ENCODE data around the gene URM1. TPM values are rescaled to one million over a fixed set of nuclear protein-coding genes. Genes with fewer than 3 reads are reported as not detected.

URM1 gene
- total RNA-seq, 1 donor from 2014 or later, result 26.6 TPM

DNA sequence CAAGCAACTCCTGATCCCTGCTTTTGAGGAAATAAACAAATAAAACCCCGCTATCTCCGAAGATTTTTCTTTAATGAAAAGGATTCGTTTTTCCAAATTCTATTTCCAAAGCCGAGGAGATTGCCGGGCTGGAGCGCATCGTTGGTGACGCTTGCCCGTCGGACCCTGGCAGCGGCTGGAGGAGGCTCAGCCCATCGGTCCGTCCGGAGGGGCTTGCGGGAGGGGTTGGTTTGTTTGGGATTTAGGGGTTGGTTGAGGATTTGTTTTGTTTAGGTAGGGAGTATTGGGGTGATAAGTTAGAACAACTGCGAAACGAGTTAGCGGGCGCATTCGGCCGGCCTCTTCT, 20.8 kb downstream of the URM1 start:
- Histone ChIP-seq H3K27me3 (ENCODE audit: control insufficient read depth in 3 of 3, insufficient read depth in 3 of 3, low read length in 3 of 3) (peaks cover 2 to 5% (median 3%) of the 10 kb centered on the region in 3 donors), H3K4me3 (ENCODE audit: low read length in 3 of 3) (no peak overlapping the region), H3K9me3 (ENCODE audit: control insufficient read depth in 3 of 3, low read length in 3 of 3) (no peaks in the 10 kb centered on the region), H3K36me3 (ENCODE audit: control insufficient read depth in 3 of 3, insufficient read depth in 3 of 3, low read length in 3 of 3) (peaks cover 26 to 44% (median 43%) of the 10 kb centered on the region in 3 donors), H3K4me1 (ENCODE audit: control insufficient read depth in 3 of 3, insufficient read depth in 3 of 3, low read length in 3 of 3) (peaks cover 2 to 6% (median 5%) of the 10 kb centered on the region in 3 donors), H3K27ac (ENCODE audit: low read depth, low read length) (no peak overlapping the region), H3K9ac (ENCODE audit: low read depth in 1 of 3, low read length in 3 of 3) (no peak overlapping the region)

DNA sequence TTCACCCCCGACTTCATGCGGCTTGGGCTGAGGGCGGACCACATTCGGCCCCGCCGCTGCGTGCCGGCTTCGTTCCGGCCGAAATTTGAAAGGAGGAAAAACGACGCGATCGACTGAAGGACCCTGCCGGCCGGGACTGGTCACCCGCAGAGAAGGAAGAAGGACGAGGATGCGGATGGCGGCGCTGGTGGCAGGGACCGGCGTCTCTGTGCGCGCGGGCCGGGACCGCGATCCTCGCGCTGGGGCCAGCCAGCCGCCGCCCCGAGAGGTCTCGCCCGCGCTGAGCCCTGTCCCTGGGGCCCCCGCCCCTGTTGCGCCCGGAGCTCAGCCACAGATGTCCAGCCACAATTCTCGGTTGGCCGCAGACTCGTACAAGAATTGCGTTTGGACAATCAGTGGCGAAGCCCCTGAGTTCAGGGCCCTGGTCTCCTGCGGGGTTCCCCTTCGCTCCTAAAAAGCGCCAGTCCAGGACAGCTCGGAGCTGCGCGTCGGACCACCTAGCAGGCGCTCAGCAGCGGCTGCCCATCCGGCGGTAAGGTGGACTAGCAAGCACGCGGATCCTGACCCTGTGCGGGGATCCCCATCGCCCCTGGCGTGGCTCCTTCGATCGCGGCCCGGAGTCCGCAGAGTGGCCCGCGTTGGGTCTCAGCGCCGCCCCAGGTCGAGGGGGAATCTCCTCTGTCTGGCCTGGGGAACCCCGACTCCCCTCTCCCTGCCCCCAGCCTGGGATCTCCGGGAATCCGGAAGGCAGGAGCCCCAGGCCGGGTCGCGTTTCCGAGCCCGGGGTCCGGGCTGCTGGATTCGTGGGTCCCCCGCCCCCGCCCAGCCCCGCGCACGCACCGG, 21.3 kb downstream of the URM1 start:
- Histone ChIP-seq H3K36me3 (ENCODE audit: control insufficient read depth in 3 of 3, insufficient read depth in 3 of 3, low read length in 3 of 3) (peaks cover 24 to 41% (median 38%) of the 10 kb centered on the region in 3 donors), H3K9me3 (ENCODE audit: control insufficient read depth in 3 of 3, low read length in 3 of 3) (no peaks in the 10 kb centered on the region), H3K27me3 (ENCODE audit: control insufficient read depth in 3 of 3, insufficient read depth in 3 of 3, low read length in 3 of 3) (peaks cover 2 to 9% (median 6%) of the 10 kb centered on the region in 3 donors), H3K27ac (ENCODE audit: low read depth, low read length) (no peak overlapping the region), H3K4me3 (ENCODE audit: low read length in 3 of 3) (no peak overlapping the region), H3K4me1 (ENCODE audit: control insufficient read depth in 3 of 3, insufficient read depth in 3 of 3, low read length in 3 of 3) (peaks cover 4 to 10% (median 8%) of the 10 kb centered on the region in 3 donors), H3K9ac (ENCODE audit: low read depth in 1 of 3, low read length in 3 of 3) (no peak overlapping the region)

GRCh38 chr9:128393145-128393775, 22.1 kb downstream of the URM1 start:
- peaks cover 2 to 12% (median 10%) of the 10 kb centered on the region in 3 donors for H3K27me3 ChIP-seq (ENCODE audit: control insufficient read depth in 3 of 3, insufficient read depth in 3 of 3, low read length in 3 of 3)
- no peak overlapping the region for H3K4me3 ChIP-seq (ENCODE audit: low read length in 3 of 3)
- H3K4me1 ChIP-seq (ENCODE audit: control insufficient read depth in 3 of 3, insufficient read depth in 3 of 3, low read length in 3 of 3), result peaks cover 4 to 12% (median 10%) of the 10 kb centered on the region in 3 donors
- peaks cover 17 to 34% (median 31%) of the 10 kb centered on the region in 3 donors for H3K36me3 ChIP-seq (ENCODE audit: control insufficient read depth in 3 of 3, insufficient read depth in 3 of 3, low read length in 3 of 3)
- H3K9ac ChIP-seq (ENCODE audit: low read depth in 1 of 3, low read length in 3 of 3), result no peak overlapping the region
- no peaks in the 10 kb centered on the region for H3K9me3 ChIP-seq (ENCODE audit: control insufficient read depth in 3 of 3, low read length in 3 of 3)
- H3K27ac ChIP-seq (ENCODE audit: low read depth, low read length), result no peak overlapping the region

DNA sequence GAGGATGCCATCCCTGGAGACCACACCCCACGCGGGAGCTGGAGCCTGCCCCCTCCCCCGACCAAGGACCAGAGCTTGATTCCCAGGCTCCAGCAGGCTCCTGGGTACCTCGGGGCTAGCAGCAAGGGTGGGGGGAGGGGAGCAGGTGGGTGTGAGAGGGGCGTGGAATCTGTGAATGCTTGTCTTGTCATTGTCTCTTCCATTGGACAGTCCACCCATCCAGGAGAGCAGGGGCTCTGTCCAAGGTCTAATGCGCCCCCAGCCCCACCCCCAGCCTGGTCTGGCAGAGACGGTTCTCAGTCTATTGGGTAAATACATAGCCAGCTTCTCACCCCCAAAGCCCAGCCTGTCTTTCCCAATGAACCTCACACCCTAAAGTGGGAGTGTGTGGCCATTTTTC, 22.8 kb downstream of the URM1 start:
- Histone ChIP-seq H3K27ac (ENCODE audit: low read depth, low read length) (no peak overlapping the region), H3K4me1 (ENCODE audit: control insufficient read depth in 3 of 3, insufficient read depth in 3 of 3, low read length in 3 of 3) (peaks cover 4 to 12% (median 10%) of the 10 kb centered on the region in 3 donors), H3K9me3 (ENCODE audit: control insufficient read depth in 3 of 3, low read length in 3 of 3) (no peaks in the 10 kb centered on the region), H3K36me3 (ENCODE audit: control insufficient read depth in 3 of 3, insufficient read depth in 3 of 3, low read length in 3 of 3) (peaks cover 10 to 27% (median 24%) of the 10 kb centered on the region in 3 donors), H3K27me3 (ENCODE audit: control insufficient read depth in 3 of 3, insufficient read depth in 3 of 3, low read length in 3 of 3) (peaks cover 2 to 12% (median 11%) of the 10 kb centered on the region in 3 donors), H3K9ac (ENCODE audit: low read depth in 1 of 3, low read length in 3 of 3) (no peak overlapping the region), H3K4me3 (ENCODE audit: low read length in 3 of 3) (no peak overlapping the region)

GRCh38 chr9:128394379-128395168, 23.4 kb downstream of the URM1 start:
- H3K4me1 ChIP-seq (ENCODE audit: control insufficient read depth in 3 of 3, insufficient read depth in 3 of 3, low read length in 3 of 3), result peaks cover 4 to 11% (median 9%) of the 10 kb centered on the region in 3 donors
- H3K27ac ChIP-seq (ENCODE audit: low read depth, low read length), result no peak overlapping the region
- H3K9me3 ChIP-seq (ENCODE audit: control insufficient read depth in 3 of 3, low read length in 3 of 3), result no peaks in the 10 kb centered on the region
- peaks cover 3 to 21% (median 18%) of the 10 kb centered on the region in 3 donors for H3K36me3 ChIP-seq (ENCODE audit: control insufficient read depth in 3 of 3, insufficient read depth in 3 of 3, low read length in 3 of 3)
- no peak overlapping the region for H3K9ac ChIP-seq (ENCODE audit: low read depth in 1 of 3, low read length in 3 of 3)
- peaks cover 2 to 15% (median 12%) of the 10 kb centered on the region in 3 donors for H3K27me3 ChIP-seq (ENCODE audit: control insufficient read depth in 3 of 3, insufficient read depth in 3 of 3, low read length in 3 of 3)
- no peak overlapping the region for H3K4me3 ChIP-seq (ENCODE audit: low read length in 3 of 3)

DNA sequence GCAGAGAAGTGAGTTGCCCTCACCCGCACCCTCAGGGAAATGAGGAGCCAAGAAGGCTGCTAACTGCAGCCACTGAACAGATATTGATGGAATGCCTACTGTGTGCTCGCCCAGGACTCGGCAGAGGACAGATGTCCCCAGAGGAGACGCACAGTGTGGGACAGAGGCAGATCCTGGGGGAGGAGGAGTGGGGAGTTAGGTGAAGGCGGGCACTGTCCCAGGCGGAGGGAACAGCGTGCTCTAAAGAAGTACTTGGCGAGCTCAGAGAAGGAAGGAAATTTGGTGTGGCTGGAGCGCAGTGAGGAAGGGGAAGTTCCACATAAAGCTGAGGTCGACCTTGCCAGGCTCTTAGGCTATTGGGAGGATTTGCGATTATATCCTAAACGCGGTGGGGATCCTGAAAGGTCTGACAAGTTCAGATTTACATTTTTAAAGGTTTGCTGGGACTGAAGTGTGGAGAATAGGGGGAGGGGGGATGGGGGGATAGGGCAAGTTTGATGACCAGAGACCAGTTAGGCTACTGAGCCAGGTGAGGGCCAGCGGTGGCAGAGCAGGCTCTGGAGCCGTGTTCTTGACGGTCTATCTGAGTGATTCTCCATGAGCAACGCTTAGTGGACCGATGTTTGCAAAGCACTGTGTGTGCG, 25.9 kb downstream of the URM1 start:
- H3K9ac ChIP-seq (ENCODE audit: low read depth in 1 of 3, low read length in 3 of 3), result peak overlapping the region in 1 of 3 donors; percentile 57
- peaks cover 0 to 2% (median 2%) of the 10 kb centered on the region in 3 donors for H3K36me3 ChIP-seq (ENCODE audit: control insufficient read depth in 3 of 3, insufficient read depth in 3 of 3, low read length in 3 of 3)
- H3K4me3 ChIP-seq (ENCODE audit: low read length in 3 of 3), result peak overlapping the region in 1 of 3 donors; percentile 27
- H3K27me3 ChIP-seq (ENCODE audit: control insufficient read depth in 3 of 3, insufficient read depth in 3 of 3, low read length in 3 of 3), result peaks cover 5 to 19% (median 16%) of the 10 kb centered on the region in 3 donors
- peaks cover 4 to 8% (median 8%) of the 10 kb centered on the region in 3 donors for H3K4me1 ChIP-seq (ENCODE audit: control insufficient read depth in 3 of 3, insufficient read depth in 3 of 3, low read length in 3 of 3)
- no peaks in the 10 kb centered on the region for H3K9me3 ChIP-seq (ENCODE audit: control insufficient read depth in 3 of 3, low read length in 3 of 3)
- no peak overlapping the region for H3K27ac ChIP-seq (ENCODE audit: low read depth, low read length)

- H3K4me3 ChIP-seq (ENCODE audit: low read length in 3 of 3), result no peak overlapping the region
- H3K27ac ChIP-seq (ENCODE audit: low read depth, low read length), result no peak overlapping the region
- peaks cover 5 to 19% (median 16%) of the 10 kb centered on the region in 3 donors for H3K27me3 ChIP-seq (ENCODE audit: control insufficient read depth in 3 of 3, insufficient read depth in 3 of 3, low read length in 3 of 3)
Measured at GRCh38 chr9:128397831-128398230, 26.7 kb downstream of the URM1 start.

DNA sequence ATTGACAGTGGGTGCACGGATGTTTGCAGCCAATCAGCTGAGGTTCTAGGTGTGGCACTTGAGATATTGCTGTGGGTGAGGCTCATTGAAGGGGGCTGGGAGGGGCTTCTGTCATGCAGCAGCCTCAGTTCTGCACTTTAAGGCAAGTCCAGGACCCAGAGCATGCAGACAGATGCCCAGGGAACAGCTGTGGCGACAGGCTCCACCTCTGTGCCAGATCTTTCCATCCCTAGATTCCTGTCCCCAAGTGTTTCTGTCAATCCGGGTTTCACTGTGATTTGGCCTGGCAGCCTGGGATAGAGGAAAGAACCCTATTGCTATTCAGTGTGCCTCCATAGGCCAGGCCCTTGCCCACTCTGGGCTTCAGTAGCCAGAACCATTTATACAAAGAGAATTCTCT, 28.7 kb downstream of the URM1 start:
- H3K9ac ChIP-seq (ENCODE audit: low read depth in 1 of 3, low read length in 3 of 3), result no peak overlapping the region
- no peak overlapping the region for H3K27ac ChIP-seq (ENCODE audit: low read depth, low read length)
- H3K9me3 ChIP-seq (ENCODE audit: control insufficient read depth in 3 of 3, low read length in 3 of 3), result no peaks in the 10 kb centered on the region
- peaks cover 5 to 19% (median 16%) of the 10 kb centered on the region in 3 donors for H3K27me3 ChIP-seq (ENCODE audit: control insufficient read depth in 3 of 3, insufficient read depth in 3 of 3, low read length in 3 of 3)
- H3K4me3 ChIP-seq (ENCODE audit: low read length in 3 of 3), result no peak overlapping the region
- H3K4me1 ChIP-seq (ENCODE audit: control insufficient read depth in 3 of 3, insufficient read depth in 3 of 3, low read length in 3 of 3), result peaks cover 4 to 8% (median 8%) of the 10 kb centered on the region in 3 donors
- no peaks in the 10 kb centered on the region for H3K36me3 ChIP-seq (ENCODE audit: control insufficient read depth in 3 of 3, insufficient read depth in 3 of 3, low read length in 3 of 3)

More at GRCh38 chr9:128397831-128398230, 26.7 kb downstream of the URM1 start:
- Histone ChIP-seq H3K9ac (ENCODE audit: low read depth in 1 of 3, low read length in 3 of 3) (no peak overlapping the region), H3K9me3 (ENCODE audit: control insufficient read depth in 3 of 3, low read length in 3 of 3) (no peaks in the 10 kb centered on the region), H3K36me3 (ENCODE audit: control insufficient read depth in 3 of 3, insufficient read depth in 3 of 3, low read length in 3 of 3) (no peaks in the 10 kb centered on the region), H3K4me1 (ENCODE audit: control insufficient read depth in 3 of 3, insufficient read depth in 3 of 3, low read length in 3 of 3) (peaks cover 4 to 8% (median 8%) of the 10 kb centered on the region in 3 donors)

GRCh38 chr9:128404560-128404959, 33.4 kb downstream of the URM1 start:
- Histone ChIP-seq H3K9ac (ENCODE audit: low read depth in 1 of 3, low read length in 3 of 3) (no peak overlapping the region), H3K36me3 (ENCODE audit: control insufficient read depth in 3 of 3, insufficient read depth in 3 of 3, low read length in 3 of 3) (no peaks in the 10 kb centered on the region), H3K4me1 (ENCODE audit: control insufficient read depth in 3 of 3, insufficient read depth in 3 of 3, low read length in 3 of 3) (peaks cover 0 to 5% (median 0%) of the 10 kb centered on the region in 3 donors), H3K27me3 (ENCODE audit: control insufficient read depth in 3 of 3, insufficient read depth in 3 of 3, low read length in 3 of 3) (peaks cover 9 to 27% (median 23%) of the 10 kb centered on the region in 3 donors), H3K4me3 (ENCODE audit: low read length in 3 of 3) (no peak overlapping the region), H3K27ac (ENCODE audit: low read depth, low read length) (no peak overlapping the region), H3K9me3 (ENCODE audit: control insufficient read depth in 3 of 3, low read length in 3 of 3) (no peaks in the 10 kb centered on the region)
